NCI-H2196 treated with DMSO at 0.1 percent for 48 hours (cell line): ENCODE results near the gene FAM168A.
"Not testable (repeated sequence)": the region's sequence is repeated elsewhere in the genome, so short reads cannot be mapped to it uniquely, and the experiment has no call there.

Experiments
- DNase-seq: peaks from one replicate; lab custom pipeline; 2025; ENCODE audit not compliant: unreplicated experiment; lab: John Stamatoyannopoulos, UW

Gene FAM168A

GRCh38 chr11:73475549-73476095 is 122.3 kb downstream of the FAM168A start:
- no peak for DNase-seq

- no peak for DNase-seq
Measured at GRCh38 chr11:73473252-73473651, 124.7 kb downstream of the FAM168A start.

- DNase-seq: not testable (repeated sequence)
Measured at GRCh38 chr11:73470036-73470612, 127.8 kb downstream of the FAM168A start.

GRCh38 chr11:73469401-73469800 is 128.5 kb downstream of the FAM168A start:
- DNase-seq: no peak

- DNase-seq: peak; percentile 22
Measured at GRCh38 chr11:73468590-73469161, 129.2 kb downstream of the FAM168A start.

- DNase-seq: no peak
Measured at GRCh38 chr11:73467505-73467904, 130.4 kb downstream of the FAM168A start.

GRCh38 chr11:73466643-73467042 is 131.3 kb downstream of the FAM168A start:
- no peak for DNase-seq

- DNase-seq: no peak
Measured at GRCh38 chr11:73465871-73466270, 132.0 kb downstream of the FAM168A start.

GRCh38 chr11:73465023-73465675 is 132.8 kb downstream of the FAM168A start:
- no peak for DNase-seq

- no peak for DNase-seq
Measured at GRCh38 chr11:73464347-73464746, 133.6 kb downstream of the FAM168A start.

GRCh38 chr11:73463359-73463758 is 134.6 kb downstream of the FAM168A start:
- DNase-seq: no peak

GRCh38 chr11:73461964-73462363 is 135.9 kb downstream of the FAM168A start:
- DNase-seq: no peak

- DNase-seq: no peak
Measured at GRCh38 chr11:73461335-73461840, 136.5 kb downstream of the FAM168A start.

GRCh38 chr11:73458201-73458600 is 139.7 kb downstream of the FAM168A start:
- DNase-seq: no peak

- DNase-seq: no peak
Measured at GRCh38 chr11:73454987-73455386, 142.9 kb downstream of the FAM168A start.

GRCh38 chr11:73453562-73453961 is 144.3 kb downstream of the FAM168A start:
- DNase-seq: no peak

- no peak for DNase-seq
Measured at GRCh38 chr11:73452726-73453125, 145.2 kb downstream of the FAM168A start.

- no peak for DNase-seq
Measured at GRCh38 chr11:73451896-73452295, 146.0 kb downstream of the FAM168A start.

GRCh38 chr11:73446766-73447165 is 151.1 kb downstream of the FAM168A start:
- DNase-seq: no peak

- DNase-seq: no peak
Measured at GRCh38 chr11:73445980-73446379, 151.9 kb downstream of the FAM168A start.

- no peak for DNase-seq
Measured at GRCh38 chr11:73439002-73439843, 158.7 kb downstream of the FAM168A start.
